AML-193 (cell line): ENCODE measurements around the gene NANOGP8.
"Not testable (repeated sequence)": the region's sequence is repeated elsewhere in the genome, so short reads cannot be mapped to it uniquely, and the experiment has no call there.

Experiments used
- DNase-seq, 2 experiments: peaks; one replicate each; lab custom pipeline; 2025; lab: John Stamatoyannopoulos, UW

The NANOGP8 gene

GRCh38 chr15:35092846-35093245, 7.8 kb upstream of the NANOGP8 start:
- DNase-seq: no peak

GRCh38 chr15:35092311-35092710, 7.2 kb upstream of the NANOGP8 start:
- DNase-seq: no peak

GRCh38 chr15:35090104-35090807, 5.2 kb upstream of the NANOGP8 start:
- DNase-seq: no peak

GRCh38 chr15:35089551-35089950, 4.5 kb upstream of the NANOGP8 start:
- DNase-seq: no peak

GRCh38 chr15:35088329-35088728, 3.2 kb upstream of the NANOGP8 start:
- no peak for DNase-seq

GRCh38 chr15:35087759-35088158, 2.7 kb upstream of the NANOGP8 start:
- no peak for DNase-seq

- not testable (repeated sequence) for DNase-seq
These were observed 2.4 kb downstream of the NANOGP8 start for GRCh38 chr15:35082371-35083348.

GRCh38 chr15:35081626-35082365, 3.3 kb downstream of the NANOGP8 start:
- DNase-seq: not testable (repeated sequence)

- DNase-seq: no peak
These were observed 4.9 kb downstream of the NANOGP8 start for GRCh38 chr15:35080226-35080625.

GRCh38 chr15:35078221-35078915, 6.7 kb downstream of the NANOGP8 start:
- DNase-seq: peak; percentile 49 to 62

GRCh38 chr15:35071106-35071505, 14.0 kb downstream of the NANOGP8 start:
- peak; percentile 17 to 29 for DNase-seq

GRCh38 chr15:35068846-35069475, 16.1 kb downstream of the NANOGP8 start:
- DNase-seq: no peak

- no peak for DNase-seq
These were observed 17.4 kb downstream of the NANOGP8 start for GRCh38 chr15:35067496-35068347.

GRCh38 chr15:35066094-35066493, 19.0 kb downstream of the NANOGP8 start:
- no peak for DNase-seq

GRCh38 chr15:35064576-35065190, 20.4 kb downstream of the NANOGP8 start:
- no peak for DNase-seq

GRCh38 chr15:35062738-35063099, 22.4 kb downstream of the NANOGP8 start:
- DNase-seq: no peak

- DNase-seq: no peak
These were observed 23.0 kb downstream of the NANOGP8 start for GRCh38 chr15:35061825-35062737.

- no peak for DNase-seq
These were observed 23.8 kb downstream of the NANOGP8 start for GRCh38 chr15:35061161-35061824.
